Muscle layer of duodenum (tissue), 2 donors: Measurements from ENCODE around the gene CGB8.
A peak's percentile ranks its signal among the peaks of the same experiment; 100 is the strongest.
"Not testable (repeated sequence)": the region's sequence is repeated elsewhere in the genome, so short reads cannot be mapped to it uniquely, and the experiment has no call there.

ENCODE experiments used
- H3K27ac ChIP-seq: one replicate; pipeline ENCODE4 v1.7.0; 2013; ENCODE audit warnings: mild to moderate bottlenecking, low read length
- H3K27me3 ChIP-seq: one replicate; pipeline ENCODE4 v1.7.0; 2013; ENCODE audit warnings: low read depth, mild to moderate bottlenecking, control low read depth, low read length
- H3K36me3 ChIP-seq, 2 donors: one replicate each; pipeline ENCODE4 v1.7.0; 2013; ENCODE audit warnings: low read length in 2 of 2, control low read depth in 1 of 2, mild to moderate bottlenecking in 1 of 2; ENCODE audit not compliant: insufficient read depth in 2 of 2, control insufficient read depth in 1 of 2
- H3K4me1 ChIP-seq, 2 donors: one replicate each; pipeline ENCODE4 v1.7.0; 2013; ENCODE audit warnings: low read length in 2 of 2, mild to moderate bottlenecking in 2 of 2, control low read depth in 1 of 2, moderate library complexity in 1 of 2; ENCODE audit not compliant: insufficient read depth in 2 of 2, control insufficient read depth in 1 of 2
- H3K4me3 ChIP-seq, 2 donors: one replicate each; pipeline ENCODE4 v1.7.0; 2013; ENCODE audit warnings: low read length in 2 of 2, low read depth in 1 of 2, mild to moderate bottlenecking in 1 of 2
- H3K9me3 ChIP-seq, 2 donors: one replicate each; pipeline ENCODE4 v1.7.0; 2013; ENCODE audit warnings: low read length in 2 of 2, control low read depth in 1 of 2, mild to moderate bottlenecking in 1 of 2; ENCODE audit not compliant: control insufficient read depth in 1 of 2
- donor health status: healthy.

CGB8 gene

GRCh38 chr19:49061445-49061844 is 12.5 kb upstream of the CGB8 start:
- no peaks in the 10 kb centered on the region for H3K36me3 ChIP-seq
- peaks cover 14% of the 10 kb centered on the region for H3K27me3 ChIP-seq
- no peaks in the 10 kb centered on the region for H3K9me3 ChIP-seq
- no peak overlapping the region for H3K27ac ChIP-seq
- peaks cover 0 to 28% of the 10 kb centered on the region in 2 donors for H3K4me1 ChIP-seq
- H3K4me3 ChIP-seq, result no peak overlapping the region

GRCh38 chr19:49061000-49061399 is 12.1 kb upstream of the CGB8 start:
- no peaks in the 10 kb centered on the region for H3K36me3 ChIP-seq
- no peak overlapping the region for H3K27ac ChIP-seq
- H3K9me3 ChIP-seq, result no peaks in the 10 kb centered on the region
- H3K4me3 ChIP-seq, result no peak overlapping the region
- peaks cover 0 to 31% of the 10 kb centered on the region in 2 donors for H3K4me1 ChIP-seq
- H3K27me3 ChIP-seq, result peaks cover 17% of the 10 kb centered on the region

GRCh38 chr19:49059053-49059452 is 10.1 kb upstream of the CGB8 start:
- no peaks in the 10 kb centered on the region for H3K36me3 ChIP-seq
- no peak overlapping the region for H3K27ac ChIP-seq
- peaks cover 11% of the 10 kb centered on the region for H3K27me3 ChIP-seq
- H3K9me3 ChIP-seq, result no peaks in the 10 kb centered on the region
- H3K4me1 ChIP-seq, result peaks cover 0 to 21% of the 10 kb centered on the region in 2 donors
- H3K4me3 ChIP-seq, result no peak overlapping the region

GRCh38 chr19:49058562-49058961 is 9.7 kb upstream of the CGB8 start:
- Histone ChIP-seq H3K4me3 (no peak overlapping the region), H3K27me3 (peaks cover 11% of the 10 kb centered on the region), H3K27ac (no peak overlapping the region), H3K4me1 (peaks cover 0 to 21% of the 10 kb centered on the region in 2 donors), H3K36me3 (no peaks in the 10 kb centered on the region), H3K9me3 (no peaks in the 10 kb centered on the region)

- H3K9me3 ChIP-seq, result no peaks in the 10 kb centered on the region
- peaks cover 0 to 21% of the 10 kb centered on the region in 2 donors for H3K4me1 ChIP-seq
- H3K27me3 ChIP-seq, result peaks cover 11% of the 10 kb centered on the region
- peak within 1 kb of the TSS; percentile 42 to 75 for H3K4me3 ChIP-seq
- no peaks in the 10 kb centered on the region for H3K36me3 ChIP-seq
- no peak within 1 kb of the TSS for H3K27ac ChIP-seq
Observed at GRCh38 chr19:49057636-49058234, 8.8 kb upstream of the CGB8 start, which contains the start of gene CGB7. Gene CGB7, minus strand, starts transcription at chr19:49057749. Its CDS starts 2,374 bp downstream, at chr19:49055375.

- Histone ChIP-seq H3K4me1 (peaks cover 0 to 21% of the 10 kb centered on the region in 2 donors), H3K4me3 (peak overlapping the region; percentile 42 to 75), H3K27me3 (peaks cover 11% of the 10 kb centered on the region)
- not testable (repeated sequence) for H3K36me3 ChIP-seq, H3K27ac ChIP-seq, H3K9me3 ChIP-seq
Observed at GRCh38 chr19:49056902-49057596, 8.1 kb upstream of the CGB8 start.

GRCh38 chr19:49056101-49056901 is 7.4 kb upstream of the CGB8 start:
- peak overlapping the region; percentile 42 to 75 for H3K4me3 ChIP-seq
- no peaks in the 10 kb centered on the region for H3K9me3 ChIP-seq
- no peaks in the 10 kb centered on the region for H3K36me3 ChIP-seq
- H3K4me1 ChIP-seq, result peaks cover 0 to 21% of the 10 kb centered on the region in 2 donors
- no peak overlapping the region for H3K27ac ChIP-seq
- H3K27me3 ChIP-seq, result peaks cover 11% of the 10 kb centered on the region

- H3K27me3 ChIP-seq, H3K27ac ChIP-seq, H3K36me3 ChIP-seq, H3K4me3 ChIP-seq, H3K9me3 ChIP-seq, H3K4me1 ChIP-seq: not testable (repeated sequence)
Observed at GRCh38 chr19:49050376-49051033, 1.6 kb upstream of the CGB8 start.

GRCh38 chr19:49049834-49050233 is 923 bp upstream of the CGB8 start:
- H3K4me3 ChIP-seq, H3K4me1 ChIP-seq, H3K27me3 ChIP-seq, H3K27ac ChIP-seq, H3K36me3 ChIP-seq, H3K9me3 ChIP-seq: not testable (repeated sequence)

GRCh38 chr19:49043548-49043947 is 5.4 kb downstream of the CGB8 start, which contains the start of gene CGB5:
Gene CGB5, plus strand, starts transcription at chr19:49043848. Its CDS starts 362 bp downstream, at chr19:49044210.
- not testable (repeated sequence) for H3K36me3 ChIP-seq, H3K27me3 ChIP-seq, H3K9me3 ChIP-seq, H3K27ac ChIP-seq, H3K4me1 ChIP-seq, H3K4me3 ChIP-seq

- H3K4me1 ChIP-seq, H3K27me3 ChIP-seq, H3K9me3 ChIP-seq, H3K4me3 ChIP-seq, H3K36me3 ChIP-seq, H3K27ac ChIP-seq: not testable (repeated sequence)
Observed at GRCh38 chr19:49042666-49043065, 6.2 kb downstream of the CGB8 start.
